GM20000 (cell line): ENCODE data around the gene RNU6-1.

ENCODE experiments used
- DNase-seq: peaks from one replicate; pipeline ENCODE4 v3.0.0; 2012; ENCODE audit warnings: low spot score
- CTCF ChIP-seq: IDR thresholded peaks from 2 replicates; pipeline ENCODE4 v1.5.1; 2012; ENCODE audit warnings: mild to moderate bottlenecking, control low read depth; ENCODE audit errors: extremely low read depth, missing control alignments

Gene RNU6-1

DNA sequence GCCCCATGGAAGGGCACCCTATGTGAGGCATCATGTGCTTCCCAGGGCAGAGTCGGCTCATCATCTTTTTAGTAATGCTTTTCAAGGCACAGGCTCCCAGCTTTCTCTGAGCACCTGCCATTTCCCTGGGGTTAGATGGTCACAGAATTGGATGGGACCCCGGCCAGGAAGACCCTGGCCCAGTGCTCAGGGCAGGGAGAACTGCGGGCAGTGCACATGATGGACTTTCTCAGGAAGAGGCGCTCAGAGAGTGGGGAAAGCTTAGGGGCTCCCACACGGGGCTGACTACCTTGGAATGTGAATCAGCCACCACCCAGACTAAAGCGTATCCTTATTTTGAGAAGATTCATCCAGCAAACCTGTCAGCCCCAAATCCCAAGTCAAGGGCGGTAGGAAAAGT, 31.0 kb downstream of the RNU6-1 start:
- no peak for TF ChIP-seq CTCF
- DNase-seq, result no peak

- TF ChIP-seq CTCF, result no peak
- DNase-seq, result no peak
Observed at GRCh38 chr15:67807836-67808235, 32.0 kb downstream of the RNU6-1 start.

DNA sequence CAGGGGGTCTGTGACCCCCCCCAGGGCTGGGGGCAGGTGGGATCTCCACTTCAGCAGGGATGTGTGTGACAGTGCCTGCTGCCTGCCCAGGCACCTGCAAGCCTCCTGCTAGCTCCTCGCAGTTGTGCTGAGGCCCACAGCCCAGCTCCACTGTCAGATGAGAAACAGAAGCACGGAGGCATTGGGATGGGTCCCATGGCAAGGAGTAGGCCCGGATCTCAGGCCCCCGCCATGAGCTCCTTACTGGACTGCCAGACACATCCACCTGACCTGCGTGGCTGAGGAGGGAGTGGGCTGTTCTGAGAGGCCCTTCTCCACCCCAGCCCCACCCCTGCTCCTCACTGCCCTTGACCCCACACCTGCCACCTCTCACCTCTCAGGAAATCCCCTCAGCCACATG, 32.7 kb downstream of the RNU6-1 start:
- TF ChIP-seq CTCF, result no peak
- no peak for DNase-seq

- no peak for DNase-seq
- TF ChIP-seq CTCF, result no peak
Observed at GRCh38 chr15:67806536-67806935, 33.3 kb downstream of the RNU6-1 start.

- TF ChIP-seq CTCF, result no peak
- DNase-seq, result no peak
Observed at GRCh38 chr15:67805666-67806516, 34.0 kb downstream of the RNU6-1 start.

DNA sequence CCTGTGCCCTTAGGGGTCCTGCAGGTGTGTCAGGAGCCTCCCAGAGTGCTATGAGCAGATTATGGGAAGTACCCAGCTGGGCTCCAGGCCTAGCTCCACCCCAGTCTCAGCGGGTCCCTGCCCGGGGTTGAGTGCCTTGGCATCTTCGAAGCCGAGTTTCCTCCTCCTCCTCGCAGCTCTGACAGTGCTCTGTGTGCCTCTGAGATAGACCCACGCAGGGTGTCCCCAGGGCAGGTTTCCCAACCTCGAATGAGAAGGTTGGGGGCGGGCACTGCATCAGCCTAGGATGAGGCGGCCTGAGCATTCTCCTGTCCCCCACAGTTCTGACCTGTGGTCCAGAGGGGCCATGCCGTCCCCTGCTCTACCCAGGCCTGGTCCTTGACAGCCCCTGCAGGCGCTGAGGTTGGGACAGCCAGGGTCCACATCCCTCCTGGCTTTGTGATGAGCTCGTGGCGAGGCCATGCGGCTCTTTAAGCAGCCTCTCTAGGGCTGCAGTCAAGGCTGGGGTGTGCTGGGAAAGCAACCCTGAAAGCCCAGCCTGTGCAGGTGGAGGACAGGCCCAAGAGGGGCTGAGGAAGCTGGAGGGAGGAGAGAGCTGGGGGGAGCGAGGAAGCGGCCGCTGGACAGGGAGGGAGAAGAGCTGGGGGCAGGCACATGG, 34.7 kb downstream of the RNU6-1 start:
- DNase-seq, result no peak
- TF ChIP-seq CTCF, result no peak
